MM.1S (cell line): ENCODE data around the gene SLC39A7.

Experiments
- CTCF ChIP-seq: fragments of 300-600 bp; sonication (generic); IDR thresholded peaks from 2 replicates; pipeline ENCODE4 v1.5.1; 2016; ENCODE audit warnings: antibody characterized with exemption, low read length, mixed read lengths
- EZH2 ChIP-seq: fragments of 300-600 bp; sonication (generic); optimal IDR thresholded peaks from 2 replicates; pipeline ENCODE3; 2017; ENCODE audit warnings: low read depth, mild to moderate bottlenecking, antibody characterized with exemption, low read length, mixed read lengths
- EZH2phosphoT487 ChIP-seq: fragments of 300-600 bp; sonication (generic); IDR thresholded peaks from 2 replicates; pipeline ENCODE4 v1.6.1; 2018; ENCODE audit warnings: antibody characterized with exemption, low read length

GRCh38 chr6:33189625-33190448 lies 10.8 kb upstream of the SLC39A7 start:
- TF ChIP-seq CTCF (no peak), EZH2 (no peak), EZH2phosphoT487 (no peak)
